SK-N-SH treated with all-trans-retinoic acid at 6 μM for 48 hours (cell line): ENCODE results near the gene GAREM1.
"Not testable (repeated sequence)": the region's sequence is repeated elsewhere in the genome, so short reads cannot be mapped to it uniquely, and the experiment has no call there.

Experiments
- BACH2 ChIP-seq: fragments of 250-450 bp; sonication (Bioruptor Pico); IDR thresholded peaks from 2 replicates; pipeline ENCODE4 v1.9.0; 2021; ENCODE audit warnings: mild to moderate bottlenecking, borderline replicate concordance
- CSRNP3 ChIP-seq: fragments of 250-450 bp; sonication (Bioruptor Pico); IDR thresholded peaks from 2 replicates; pipeline ENCODE4 v1.5.1; 2021; ENCODE audit warnings: mild to moderate bottlenecking, moderate library complexity
- ESRRG ChIP-seq: fragments of 250-450 bp; sonication (Bioruptor Pico); IDR thresholded peaks from 2 replicates; pipeline ENCODE4 v1.6.1; 2021; ENCODE audit warnings: mild to moderate bottlenecking
- GLIS3 ChIP-seq: fragments of 250-450 bp; sonication (Bioruptor Pico); IDR thresholded peaks from 2 replicates; pipeline ENCODE4 v1.5.0; 2020; ENCODE audit warnings: mild to moderate bottlenecking, moderate library complexity
- RARB ChIP-seq: fragments of 250-450 bp; sonication (Bioruptor Pico); IDR thresholded peaks from 2 replicates; pipeline ENCODE4 v1.8.0; 2021; ENCODE audit warnings: mild to moderate bottlenecking, moderate library complexity
- SNAI2 ChIP-seq: fragments of 250-450 bp; sonication (Bioruptor Pico); IDR thresholded peaks from 2 replicates; pipeline ENCODE4 v1.5.0; 2020; ENCODE audit warnings: mild to moderate bottlenecking, moderate library complexity
- TCF4 ChIP-seq: fragments of 250-450 bp; sonication (Bioruptor Pico); IDR thresholded peaks from 2 replicates; pipeline ENCODE4 v1.8.0; 2021; ENCODE audit warnings: mild to moderate bottlenecking, moderate library complexity, borderline replicate concordance
- ZC3H10 ChIP-seq: fragments of 250-450 bp; sonication (Bioruptor Pico); IDR thresholded peaks from 2 replicates; pipeline ENCODE4 v1.5.1; 2021; ENCODE audit warnings: mild to moderate bottlenecking, moderate library complexity
- ZFP3 ChIP-seq: fragments of 250-450 bp; sonication (Bioruptor Pico); IDR thresholded peaks from 2 replicates; pipeline ENCODE4 v1.5.0; 2020; ENCODE audit warnings: mild to moderate bottlenecking, moderate library complexity
- ZFP30 ChIP-seq: fragments of 450-650 bp; formaldehyde crosslinking; IDR thresholded peaks from 2 replicates; pipeline ENCODE4 v1.5.0; 2022; ENCODE audit warnings: mild to moderate bottlenecking, moderate library complexity
- TF ChIP-seq, protein P1 (sequence below): fragments of 250-450 bp; sonication (Bioruptor Pico); IDR thresholded peaks from 2 replicates; pipeline ENCODE4 v1.5.1; 2020; ENCODE audit warnings: low read depth, mild to moderate bottlenecking, moderate library complexity
- TF ChIP-seq, protein P2 (sequence below): fragments of 250-450 bp; sonication (Bioruptor Pico); IDR thresholded peaks from 2 replicates; pipeline ENCODE4 v1.8.0; 2020; ENCODE audit warnings: mild to moderate bottlenecking, moderate library complexity, borderline replicate concordance

GRCh38 chr18:32501242-32501641, 30.6 kb upstream of the GAREM1 start:
- not testable (repeated sequence) for TF ChIP-seq ZFP3 (CRISPR knock-in tag); ZC3H10 (CRISPR knock-in tag); BACH2; TCF4 (CRISPR knock-in tag); GLIS3; ESRRG; SNAI2; ZFP30 (CRISPR knock-in tag); CSRNP3 (CRISPR knock-in tag); RARB (CRISPR knock-in tag)
- TF ChIP-seq, protein P1, sequence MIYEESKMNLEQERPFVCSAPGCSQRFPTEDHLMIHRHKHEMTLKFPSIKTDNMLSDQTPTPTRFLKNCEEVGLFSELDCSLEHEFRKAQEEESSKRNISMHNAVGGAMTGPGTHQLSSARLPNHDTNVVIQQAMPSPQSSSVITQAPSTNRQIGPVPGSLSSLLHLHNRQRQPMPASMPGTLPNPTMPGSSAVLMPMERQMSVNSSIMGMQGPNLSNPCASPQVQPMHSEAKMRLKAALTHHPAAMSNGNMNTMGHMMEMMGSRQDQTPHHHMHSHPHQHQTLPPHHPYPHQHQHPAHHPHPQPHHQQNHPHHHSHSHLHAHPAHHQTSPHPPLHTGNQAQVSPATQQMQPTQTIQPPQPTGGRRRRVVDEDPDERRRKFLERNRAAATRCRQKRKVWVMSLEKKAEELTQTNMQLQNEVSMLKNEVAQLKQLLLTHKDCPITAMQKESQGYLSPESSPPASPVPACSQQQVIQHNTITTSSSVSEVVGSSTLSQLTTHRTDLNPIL (CRISPR knock-in tag), result not testable (repeated sequence)
- TF ChIP-seq, protein P2, sequence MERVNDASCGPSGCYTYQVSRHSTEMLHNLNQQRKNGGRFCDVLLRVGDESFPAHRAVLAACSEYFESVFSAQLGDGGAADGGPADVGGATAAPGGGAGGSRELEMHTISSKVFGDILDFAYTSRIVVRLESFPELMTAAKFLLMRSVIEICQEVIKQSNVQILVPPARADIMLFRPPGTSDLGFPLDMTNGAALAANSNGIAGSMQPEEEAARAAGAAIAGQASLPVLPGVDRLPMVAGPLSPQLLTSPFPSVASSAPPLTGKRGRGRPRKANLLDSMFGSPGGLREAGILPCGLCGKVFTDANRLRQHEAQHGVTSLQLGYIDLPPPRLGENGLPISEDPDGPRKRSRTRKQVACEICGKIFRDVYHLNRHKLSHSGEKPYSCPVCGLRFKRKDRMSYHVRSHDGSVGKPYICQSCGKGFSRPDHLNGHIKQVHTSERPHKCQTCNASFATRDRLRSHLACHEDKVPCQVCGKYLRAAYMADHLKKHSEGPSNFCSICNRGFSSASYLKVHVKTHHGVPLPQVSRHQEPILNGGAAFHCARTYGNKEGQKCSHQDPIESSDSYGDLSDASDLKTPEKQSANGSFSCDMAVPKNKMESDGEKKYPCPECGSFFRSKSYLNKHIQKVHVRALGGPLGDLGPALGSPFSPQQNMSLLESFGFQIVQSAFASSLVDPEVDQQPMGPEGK, result not testable (repeated sequence)
